Heart left ventricle (tissue), 13 donors: Measurements from ENCODE around the gene PTPN3.

Source experiments
- POLR2A ChIP-seq, 2 donors: fragments of 450-650 bp; IDR thresholded peaks; one replicate each; pipeline ENCODE4 v1.6.1; 2017; ENCODE audit warnings: antibody characterized with exemption in 2 of 2, mild to moderate bottlenecking in 2 of 2, moderate library complexity in 2 of 2
- TF ChIP-seq, protein P1 (sequence below), 12 donors: fragments of 200-600 bp; sonication (generic) in 4 of 12; IDR thresholded peaks; one replicate each; pipeline versions ENCODE4 v1.5.0 to v1.8.0; 2018 to 2022; ENCODE audit warnings: antibody characterized with exemption in 12 of 12, mild to moderate bottlenecking in 5 of 12
- donor health status: ischemic (EF 13 %, LVEDD 7.1; RV severe dilation, severe dysfunction).
- donor health status: DM: no; HTN: yes; CAD: no.
- donor health status: DM: no; HTN: no; CAD: no.
- donor health status: ischemic (EF 25% LVEDD 6.9; RV normal size, moderate dysfunction).
- donor health status: ischemic (EF 25% LVEDD 5.7; RV mildly dilated, moderate dysfunction).
- donor health status: ischemic (EF 35%, LVEDD 5.7; RV mildly dilated, moderate dysfunction).
- donor health status: nonischemic (EF 11% LVEDD 7.7; RV severe dilation, severe dysfunction).
- donor health status: DM: yes; HTN: yes; CAD: no.
- donor health status: PGD.
- donor health status: ischemic (EF 29% LVEDD 5.4; RV normal size, mild dysfunction).
- donor health status: nonischemic (EF 23%, LVEDD 6.1; RV moderate dilation, normal function).

DNA sequence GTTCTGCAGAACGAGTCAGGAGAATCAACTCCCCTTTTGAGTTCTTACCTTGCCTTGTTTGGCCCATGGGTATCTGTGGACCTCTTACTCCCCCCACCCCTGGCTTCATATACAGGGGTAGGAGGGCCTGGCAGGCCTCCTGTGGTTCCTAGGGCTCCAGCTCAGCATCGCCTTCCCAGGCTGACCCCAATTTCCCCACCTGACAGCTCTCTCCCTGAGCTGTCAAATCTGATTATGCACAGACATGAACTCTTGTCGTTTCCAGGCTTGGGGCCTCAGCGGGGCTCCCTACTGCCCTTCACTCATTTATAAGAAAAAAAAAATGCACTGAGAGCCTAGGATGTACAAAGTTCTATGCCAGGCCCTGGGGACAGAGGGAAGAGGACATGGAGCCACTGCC lies 67.9 kb downstream of the PTPN3 start:
- TF ChIP-seq, protein P1, sequence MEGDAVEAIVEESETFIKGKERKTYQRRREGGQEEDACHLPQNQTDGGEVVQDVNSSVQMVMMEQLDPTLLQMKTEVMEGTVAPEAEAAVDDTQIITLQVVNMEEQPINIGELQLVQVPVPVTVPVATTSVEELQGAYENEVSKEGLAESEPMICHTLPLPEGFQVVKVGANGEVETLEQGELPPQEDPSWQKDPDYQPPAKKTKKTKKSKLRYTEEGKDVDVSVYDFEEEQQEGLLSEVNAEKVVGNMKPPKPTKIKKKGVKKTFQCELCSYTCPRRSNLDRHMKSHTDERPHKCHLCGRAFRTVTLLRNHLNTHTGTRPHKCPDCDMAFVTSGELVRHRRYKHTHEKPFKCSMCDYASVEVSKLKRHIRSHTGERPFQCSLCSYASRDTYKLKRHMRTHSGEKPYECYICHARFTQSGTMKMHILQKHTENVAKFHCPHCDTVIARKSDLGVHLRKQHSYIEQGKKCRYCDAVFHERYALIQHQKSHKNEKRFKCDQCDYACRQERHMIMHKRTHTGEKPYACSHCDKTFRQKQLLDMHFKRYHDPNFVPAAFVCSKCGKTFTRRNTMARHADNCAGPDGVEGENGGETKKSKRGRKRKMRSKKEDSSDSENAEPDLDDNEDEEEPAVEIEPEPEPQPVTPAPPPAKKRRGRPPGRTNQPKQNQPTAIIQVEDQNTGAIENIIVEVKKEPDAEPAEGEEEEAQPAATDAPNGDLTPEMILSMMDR (IDR thresholded peaks at IDR 0.05) = no peak
- TF ChIP-seq POLR2A (IDR thresholded peaks at IDR 0.05) = no peak
